Adrenal gland (tissue), 5 donors: ENCODE measurements around the gene GSG1L2.

ENCODE experiments used
- CTCF ChIP-seq, 6 experiments: fragments of 450-650 bp in 4 of 6; fragments of 200-600 bp in 2 of 6; sonication (generic) in 1 of 6; IDR thresholded peaks; 1 replicate in 5 of 6; 2 replicates in 1 of 6; pipeline versions ENCODE4 v1.5.1 to v1.8.0; 2016 to 2021; ENCODE audit warnings: antibody characterized with exemption in 6 of 6, mild to moderate bottlenecking in 2 of 6, moderate library complexity in 1 of 6
- POLR2A ChIP-seq, 2 donors: fragments of 450-650 bp; IDR thresholded peaks; one replicate each; pipeline ENCODE4 v1.6.1; 2017; ENCODE audit warnings: antibody characterized with exemption in 2 of 2, mild to moderate bottlenecking in 2 of 2, moderate library complexity in 1 of 2
- donor health status: DM: no; HTN: no; CAD: no.

GRCh38 chr17:9769036-9769695, 52.7 kb downstream of the GSG1L2 start:
- no peak for TF ChIP-seq CTCF (IDR thresholded peaks at IDR 0.05)
- TF ChIP-seq POLR2A (IDR thresholded peaks at IDR 0.05), result no peak
